Measurements from ENCODE around the gene CCNL1.

Gene CCNL1

GRCh38 chr3:157174290-157174648 lies 14.3 kb upstream of the CCNL1 start:
- TF ChIP-seq TAF1 (IDR thresholded peaks at IDR 0.05; ENCODE audit: borderline replicate concordance, insufficient read depth, low read length) (no peak), POLR2AphosphoS5 (IDR thresholded peaks at IDR 0.05; ENCODE audit: low read depth, low read length) (no peak), FOXP2 (optimal IDR thresholded peaks at IDR 0.05; ENCODE audit: borderline replicate concordance, extremely low read depth, extremely low read length, insufficient read depth) (no peak), REST (IDR thresholded peaks at IDR 0.05; ENCODE audit: insufficient read depth in 1 of 2, low read depth in 2 of 2, low read length in 2 of 2) (no peak), SIN3A (IDR thresholded peaks at IDR 0.05; ENCODE audit: borderline replicate concordance, insufficient read depth, low read length) (no peak)

GRCh38 chr3:157172746-157173145 lies 12.8 kb upstream of the CCNL1 start:
- no peak for TF ChIP-seq REST (IDR thresholded peaks at IDR 0.05; ENCODE audit: insufficient read depth in 1 of 2, low read depth in 2 of 2, low read length in 2 of 2)
- no peak for TF ChIP-seq TAF1 (IDR thresholded peaks at IDR 0.05; ENCODE audit: borderline replicate concordance, insufficient read depth, low read length)
- TF ChIP-seq SIN3A (IDR thresholded peaks at IDR 0.05; ENCODE audit: borderline replicate concordance, insufficient read depth, low read length) = no peak
- TF ChIP-seq FOXP2 (optimal IDR thresholded peaks at IDR 0.05; ENCODE audit: borderline replicate concordance, extremely low read depth, extremely low read length, insufficient read depth) = no peak
- no peak for TF ChIP-seq POLR2AphosphoS5 (IDR thresholded peaks at IDR 0.05; ENCODE audit: low read depth, low read length)

- TF ChIP-seq FOXP2 (optimal IDR thresholded peaks at IDR 0.05; ENCODE audit: borderline replicate concordance, extremely low read depth, extremely low read length, insufficient read depth) (no peak), SIN3A (IDR thresholded peaks at IDR 0.05; ENCODE audit: borderline replicate concordance, insufficient read depth, low read length) (no peak), REST (IDR thresholded peaks at IDR 0.05; ENCODE audit: insufficient read depth in 1 of 2, low read depth in 2 of 2, low read length in 2 of 2) (no peak), POLR2AphosphoS5 (IDR thresholded peaks at IDR 0.05; ENCODE audit: low read depth, low read length) (no peak), TAF1 (IDR thresholded peaks at IDR 0.05; ENCODE audit: borderline replicate concordance, insufficient read depth, low read length) (no peak)
Observed at GRCh38 chr3:157170861-157171260, 10.9 kb upstream of the CCNL1 start.

- TF ChIP-seq POLR2AphosphoS5 (IDR thresholded peaks at IDR 0.05; ENCODE audit: low read depth, low read length) (no peak), FOXP2 (optimal IDR thresholded peaks at IDR 0.05; ENCODE audit: borderline replicate concordance, extremely low read depth, extremely low read length, insufficient read depth) (no peak)
Observed at GRCh38 chr3:157167371-157168042, 7.6 kb upstream of the CCNL1 start.

GRCh38 chr3:157166561-157166960 lies 6.6 kb upstream of the CCNL1 start:
- TF ChIP-seq FOXP2 (optimal IDR thresholded peaks at IDR 0.05; ENCODE audit: borderline replicate concordance, extremely low read depth, extremely low read length, insufficient read depth) = no peak
- TF ChIP-seq POLR2AphosphoS5 (IDR thresholded peaks at IDR 0.05; ENCODE audit: low read depth, low read length) = no peak
- no peak for TF ChIP-seq TAF1 (IDR thresholded peaks at IDR 0.05; ENCODE audit: borderline replicate concordance, insufficient read depth, low read length)
- no peak for TF ChIP-seq SIN3A (IDR thresholded peaks at IDR 0.05; ENCODE audit: borderline replicate concordance, insufficient read depth, low read length)
- no peak for TF ChIP-seq REST (IDR thresholded peaks at IDR 0.05; ENCODE audit: insufficient read depth in 1 of 2, low read depth in 2 of 2, low read length in 2 of 2)
